CD14-positive monocyte (primary cell): Measurements from ENCODE around the gene CACNA1C. TPM values are rescaled to one million over a fixed set of nuclear protein-coding genes. Genes with fewer than 3 reads are reported as not detected.

Experiments used
- DNase-seq, 3 donors: peaks; one replicate each; pipeline ENCODE4 v3.0.0-alpha.2; 2011 to 2022
- H2AFZ ChIP-seq: 2 replicates; pipeline ENCODE4 v1.6.0; 2012; ENCODE audit warnings: mild to moderate bottlenecking, low read depth, low read length, inconsistent platforms; ENCODE audit not compliant: insufficient read depth, poor library complexity, severe bottlenecking
- H3K27ac ChIP-seq, 2 donors: 1 replicate in 1 of 2; 2 replicates in 1 of 2; pipeline ENCODE4 v1.5.1; 2012 to 2013; ENCODE audit warnings: low read length in 2 of 2, control low read depth in 1 of 2, inconsistent platforms in 1 of 2, low read depth in 1 of 2, mild to moderate bottlenecking in 1 of 2
- H3K27me3 ChIP-seq, 2 donors: one replicate each; pipeline versions ENCODE4 v1.6.0 to v1.6.1; 2011 to 2013; ENCODE audit warnings: low read length in 2 of 2; ENCODE audit not compliant: control insufficient read depth in 2 of 2, insufficient read depth in 2 of 2
- H3K36me3 ChIP-seq, 2 donors: replicated peaks in 1 of 2; 1 replicate in 1 of 2; 2 replicates in 1 of 2; pipeline versions ENCODE4 v1.5.1 to v1.6.1; 2012 to 2013; ENCODE audit warnings: low read length in 2 of 2, control low read depth in 1 of 2, inconsistent platforms in 1 of 2, mild to moderate bottlenecking in 1 of 2; ENCODE audit not compliant: insufficient read depth in 2 of 2, control insufficient read depth in 1 of 2
- H3K4me1 ChIP-seq, 2 donors: 1 replicate in 1 of 2; 2 replicates in 1 of 2; pipeline versions ENCODE4 v1.5.1 to v1.6.1; 2012 to 2013; ENCODE audit warnings: low read length in 2 of 2, control low read depth in 1 of 2, inconsistent platforms in 1 of 2, mild to moderate bottlenecking in 1 of 2, moderate library complexity in 1 of 2; ENCODE audit not compliant: insufficient read depth in 2 of 2, control insufficient read depth in 1 of 2
- H3K4me2 ChIP-seq: replicated peaks from 2 replicates; pipeline ENCODE3; 2012; ENCODE audit warnings: low read length, moderate library complexity, mild to moderate bottlenecking; ENCODE audit not compliant: poor library complexity, severe bottlenecking; ENCODE audit errors: extremely low read depth
- H3K4me3 ChIP-seq, 3 experiments: fragments of 200-600 bp in 1 of 3; sonication (generic) in 1 of 3; replicated peaks in 1 of 3; 1 replicate in 2 of 3; 2 replicates in 1 of 3; pipeline ENCODE4 v1.5.1; 2011 to 2013; ENCODE audit warnings: low read length in 3 of 3, mild to moderate bottlenecking in 3 of 3, control low read depth in 2 of 3, low read depth in 2 of 3, inconsistent platforms in 1 of 3, moderate library complexity in 1 of 3
- H3K79me2 ChIP-seq: 2 replicates; pipeline ENCODE4 v1.6.0; 2012; ENCODE audit warnings: mild to moderate bottlenecking, control low read depth, inconsistent platforms, low read length, moderate library complexity; ENCODE audit not compliant: insufficient read depth
- H3K9ac ChIP-seq: 2 replicates; pipeline ENCODE4 v1.6.0; 2017; ENCODE audit warnings: low read length, mild to moderate bottlenecking; ENCODE audit not compliant: insufficient read depth, poor library complexity, severe bottlenecking
- H3K9me3 ChIP-seq, 2 donors: replicated peaks in 1 of 2; 1 replicate in 1 of 2; 2 replicates in 1 of 2; pipeline versions ENCODE4 v1.5.1 to v1.6.1; 2012 to 2013; ENCODE audit warnings: low read length in 2 of 2, control low read depth in 1 of 2; ENCODE audit not compliant: control insufficient read depth in 1 of 2, insufficient read depth in 1 of 2
- H4K20me1 ChIP-seq: 2 replicates; pipeline ENCODE4 v1.6.0; 2012; ENCODE audit warnings: mild to moderate bottlenecking, low read length, control low read depth, moderate library complexity; ENCODE audit not compliant: insufficient read depth
- H3K27ac Mint-ChIP-seq, 7 donors: one replicate each; pipeline ENCODE4 v1.8.0; 2020; ENCODE audit warnings: mild to moderate bottlenecking in 7 of 7, mixed read lengths in 7 of 7, moderate library complexity in 6 of 7, inconsistent platforms in 2 of 7
- H3K27me3 Mint-ChIP-seq, 3 donors: one replicate each; pipeline ENCODE4 v1.8.0; 2021 to 2022; ENCODE audit warnings: low read depth in 3 of 3, mild to moderate bottlenecking in 3 of 3, mixed read lengths in 3 of 3, moderate library complexity in 3 of 3, inconsistent platforms in 1 of 3
- H3K36me3 Mint-ChIP-seq, 2 donors: one replicate each; pipeline ENCODE4 v1.8.0; 2020; ENCODE audit warnings: mixed read lengths in 2 of 2, inconsistent platforms in 1 of 2, mild to moderate bottlenecking in 1 of 2
- H3K4me1 Mint-ChIP-seq: one replicate; pipeline ENCODE4 v1.8.0; 2020; ENCODE audit warnings: mild to moderate bottlenecking, mixed read lengths
- H3K4me3 Mint-ChIP-seq, 2 donors: one replicate each; pipeline ENCODE4 v1.8.0; 2020; ENCODE audit warnings: mild to moderate bottlenecking in 2 of 2, mixed read lengths in 2 of 2, moderate library complexity in 1 of 2
- H3K9me3 Mint-ChIP-seq, 7 donors: one replicate each; pipeline ENCODE4 v1.8.0; 2020 to 2022; ENCODE audit warnings: mixed read lengths in 7 of 7, mild to moderate bottlenecking in 6 of 7, moderate library complexity in 6 of 7, inconsistent platforms in 2 of 7
- WGBS: methylation state at CpG from one replicate; pipeline ENCODE4 v1.1.5; 2013; ENCODE audit warnings: missing lambda C conversion rate; ENCODE audit not compliant: insufficient coverage; 5-methylcytosine and 5-hydroxymethylcytosine counted together
- intact Hi-C, 2 donors: fragments of 100-400 bp; cut with micrococcal nuclease; formaldehyde crosslinking; loops; one replicate each; pipeline versions ENCODE4 v1.15.0 to v1.15.1; 2023
- polyA plus RNA-seq, 3 donors: library from polyadenylated mRNA; depleted of rRNA in 1 of 3; unstranded in 2 of 3; stranded (reverse) in 1 of 3; fragments of 300-500 nt in 2 of 3; fragments of >200 nt in 1 of 3; fragmentation: Illumina TruSeq in 2 of 3; gene quantifications; 1 replicate in 2 of 3; 2 replicates in 1 of 3; pipeline ENCODE4 v1.2.3, GENCODE V29; 2012 to 2021
- TF ChIP-seq, protein P1 (sequence below): fragments of 200-600 bp; IDR thresholded peaks from one replicate; pipeline ENCODE4 v1.8.0; 2022; ENCODE audit warnings: antibody characterized with exemption, mild to moderate bottlenecking

CACNA1C gene
- polyA plus RNA-seq, 3 donors: not detected

GRCh38 chr12:2691345-2692071, 638.7 kb downstream of the CACNA1C start:
- DNase-seq: no peak
- Histone ChIP-seq H3K36me3 (no peaks in the 10 kb centered on the region), H4K20me1 (no peaks in the 10 kb centered on the region), H3K4me2 (peak overlapping the region; percentile 85), H3K27me3 (peaks cover 6 to 13% of the 10 kb centered on the region in 2 donors), H3K79me2 (no peaks in the 10 kb centered on the region), H3K27ac (no peak overlapping the region), H3K4me1 (peaks cover 21 to 26% of the 10 kb centered on the region in 2 donors), H2AFZ (peak overlapping the region; percentile 81), H3K9ac (peak overlapping the region; percentile 46), H3K4me3 (peak overlapping the region; percentile 31 to 78 (median 35)), H3K9me3 (no peaks in the 10 kb centered on the region)
- TF ChIP-seq, protein P1, sequence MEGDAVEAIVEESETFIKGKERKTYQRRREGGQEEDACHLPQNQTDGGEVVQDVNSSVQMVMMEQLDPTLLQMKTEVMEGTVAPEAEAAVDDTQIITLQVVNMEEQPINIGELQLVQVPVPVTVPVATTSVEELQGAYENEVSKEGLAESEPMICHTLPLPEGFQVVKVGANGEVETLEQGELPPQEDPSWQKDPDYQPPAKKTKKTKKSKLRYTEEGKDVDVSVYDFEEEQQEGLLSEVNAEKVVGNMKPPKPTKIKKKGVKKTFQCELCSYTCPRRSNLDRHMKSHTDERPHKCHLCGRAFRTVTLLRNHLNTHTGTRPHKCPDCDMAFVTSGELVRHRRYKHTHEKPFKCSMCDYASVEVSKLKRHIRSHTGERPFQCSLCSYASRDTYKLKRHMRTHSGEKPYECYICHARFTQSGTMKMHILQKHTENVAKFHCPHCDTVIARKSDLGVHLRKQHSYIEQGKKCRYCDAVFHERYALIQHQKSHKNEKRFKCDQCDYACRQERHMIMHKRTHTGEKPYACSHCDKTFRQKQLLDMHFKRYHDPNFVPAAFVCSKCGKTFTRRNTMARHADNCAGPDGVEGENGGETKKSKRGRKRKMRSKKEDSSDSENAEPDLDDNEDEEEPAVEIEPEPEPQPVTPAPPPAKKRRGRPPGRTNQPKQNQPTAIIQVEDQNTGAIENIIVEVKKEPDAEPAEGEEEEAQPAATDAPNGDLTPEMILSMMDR: no peak
- Mint-ChIP-seq H3K4me1 (peaks cover 32% of the 10 kb centered on the region), H3K27ac (peak overlapping the region in 1 of 7 donors; percentile 15), H3K4me3 (peak overlapping the region; percentile 82 to 100), H3K36me3 (no peaks in the 10 kb centered on the region), H3K27me3 (peaks cover 24 to 31% (median 25%) of the 10 kb centered on the region in 3 donors), H3K9me3 (peaks cover 0 to 2% (median 0%) of the 10 kb centered on the region in 7 donors)
- under 1% methylated on average over 58 of the region's 62 CpGs for WGBS
- intact Hi-C loops: no loop called here

- 3% methylated on average over 6 of the region's 13 CpGs for WGBS
These were observed 639.3 kb downstream of the CACNA1C start for GRCh38 chr12:2692080-2692479.

More at GRCh38 chr12:2692080-2692479, 639.3 kb downstream of the CACNA1C start:
- Histone ChIP-seq H2AFZ (peak overlapping the region; percentile 81), H3K9ac (no peak overlapping the region), H3K4me1 (peaks cover 21 to 26% of the 10 kb centered on the region in 2 donors), H3K9me3 (no peaks in the 10 kb centered on the region), H3K36me3 (no peaks in the 10 kb centered on the region), H3K27me3 (peaks cover 6 to 13% of the 10 kb centered on the region in 2 donors), H3K27ac (no peak overlapping the region), H3K79me2 (no peaks in the 10 kb centered on the region), H3K4me3 (peak overlapping the region in 2 of 3 experiments; percentile 31 to 78), H3K4me2 (peak overlapping the region; percentile 85), H4K20me1 (no peaks in the 10 kb centered on the region)
- Mint-ChIP-seq H3K27me3 (peaks cover 24 to 31% (median 27%) of the 10 kb centered on the region in 3 donors), H3K4me1 (peaks cover 32% of the 10 kb centered on the region), H3K36me3 (no peaks in the 10 kb centered on the region), H3K4me3 (peak overlapping the region; percentile 76 to 100), H3K9me3 (peaks cover 0 to 2% (median 0%) of the 10 kb centered on the region in 7 donors), H3K27ac (no peak overlapping the region)
- intact Hi-C loops: no loop called here
- TF ChIP-seq, protein P1: no peak
- DNase-seq: no peak
